COLO829 (cell line): ENCODE measurements around the gene CTSA.
"Not testable (repeated sequence)": the region's sequence is repeated elsewhere in the genome, so short reads cannot be mapped to it uniquely, and the experiment has no call there.

Experiments used
- DNase-seq: peaks from one replicate; pipeline ENCODE4 v3.0.0; 2012; ENCODE audit warnings: low spot score

The CTSA gene

GRCh38 chr20:45896641-45897161 is 5.6 kb downstream of the CTSA start:
- DNase-seq, result no peak

GRCh38 chr20:45897289-45897688 is 6.2 kb downstream of the CTSA start:
- no peak for DNase-seq

DNA sequence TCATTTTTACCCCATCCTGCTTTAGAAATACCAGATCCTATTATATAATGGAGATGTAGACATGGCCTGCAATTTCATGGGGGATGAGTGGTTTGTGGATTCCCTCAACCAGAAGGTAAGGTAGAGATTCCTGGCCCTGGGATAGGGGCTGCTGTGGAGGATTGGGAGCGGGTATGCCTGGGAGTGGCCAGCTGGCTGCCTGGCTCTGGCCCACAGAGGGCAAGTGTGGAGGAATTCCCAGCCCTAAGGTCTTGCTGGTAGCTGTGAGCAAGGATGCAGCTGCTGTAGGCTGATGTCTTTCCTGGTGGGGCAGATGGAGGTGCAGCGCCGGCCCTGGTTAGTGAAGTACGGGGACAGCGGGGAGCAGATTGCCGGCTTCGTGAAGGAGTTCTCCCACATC is 6.6 kb downstream of the CTSA start:
- no peak for DNase-seq

DNA sequence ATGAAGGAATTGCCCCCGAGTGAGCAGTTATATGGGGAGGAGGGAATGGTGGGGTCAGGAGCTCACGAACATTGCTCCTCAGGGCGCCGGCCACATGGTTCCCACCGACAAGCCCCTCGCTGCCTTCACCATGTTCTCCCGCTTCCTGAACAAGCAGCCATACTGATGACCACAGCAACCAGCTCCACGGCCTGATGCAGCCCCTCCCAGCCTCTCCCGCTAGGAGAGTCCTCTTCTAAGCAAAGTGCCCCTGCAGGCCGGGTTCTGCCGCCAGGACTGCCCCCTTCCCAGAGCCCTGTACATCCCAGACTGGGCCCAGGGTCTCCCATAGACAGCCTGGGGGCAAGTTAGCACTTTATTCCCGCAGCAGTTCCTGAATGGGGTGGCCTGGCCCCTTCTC is 7.2 kb downstream of the CTSA start:
- no peak for DNase-seq

DNA sequence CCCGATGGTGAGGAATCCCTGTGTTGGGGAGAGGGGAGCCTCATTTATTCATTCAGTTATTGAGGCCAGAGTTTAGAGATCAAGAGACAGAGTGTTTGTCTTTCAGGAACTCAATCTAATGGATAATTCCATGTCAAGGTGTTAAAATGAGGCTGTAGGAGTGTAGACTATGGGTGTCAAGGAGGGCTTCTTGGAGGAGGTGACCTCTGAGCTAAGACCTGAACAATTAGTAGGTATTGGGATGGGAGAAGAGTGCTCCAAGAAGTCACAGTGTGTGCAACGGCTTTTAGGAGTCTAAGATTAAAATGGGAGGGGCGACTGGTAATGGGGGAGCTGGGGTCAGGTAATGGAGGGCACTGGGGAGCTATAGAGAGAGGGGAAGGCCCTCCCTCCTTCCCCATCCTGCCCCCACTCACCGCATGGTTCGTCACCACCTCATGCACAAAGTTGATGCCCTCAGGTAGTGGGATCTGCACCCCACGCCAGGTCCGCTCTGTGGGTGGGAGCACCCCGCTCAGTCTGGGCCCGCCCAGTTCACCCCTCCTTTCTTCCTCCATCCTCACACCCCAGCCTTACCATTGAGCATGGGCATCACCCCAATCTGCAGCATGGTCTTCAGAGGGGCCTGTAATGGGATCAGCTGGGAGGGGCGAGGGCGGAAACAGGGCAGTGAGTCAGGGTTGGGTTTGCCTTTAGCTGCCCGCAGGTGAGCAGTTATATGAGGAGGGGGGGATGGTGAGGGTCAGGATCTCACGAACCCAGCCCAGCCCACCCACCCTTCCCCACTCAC is 8.1 kb downstream of the CTSA start:
- no peak for DNase-seq

- DNase-seq, result not testable (repeated sequence)
Observed at GRCh38 chr20:45901332-45901731, 10.2 kb downstream of the CTSA start.

DNA sequence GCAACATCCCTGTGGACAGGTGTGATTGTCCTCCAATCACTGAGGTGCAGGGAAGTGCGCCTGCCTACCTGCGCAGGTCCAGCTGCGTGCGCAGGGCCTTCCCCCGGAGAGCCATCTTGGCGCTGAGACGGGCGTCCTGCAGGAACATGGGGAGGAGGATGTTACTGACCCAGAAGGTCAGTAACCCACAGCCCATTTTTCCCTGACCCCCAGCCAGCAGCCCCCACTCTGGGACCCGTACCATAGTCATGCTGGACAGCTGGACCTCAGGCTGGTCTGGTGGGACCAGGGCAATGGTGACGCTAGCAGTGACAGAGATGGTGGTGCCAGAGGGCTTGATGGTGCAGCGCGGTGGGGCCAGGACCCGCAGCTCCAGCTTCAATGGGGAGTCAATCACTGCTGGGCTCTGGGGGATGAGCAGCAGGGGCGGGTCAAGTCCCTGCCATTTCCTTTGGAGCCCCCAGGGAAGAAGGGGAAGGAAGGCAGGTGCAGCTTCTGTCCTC is 11.1 kb downstream of the CTSA start:
- DNase-seq, result no peak

GRCh38 chr20:45904583-45905504 is 13.7 kb downstream of the CTSA start:
- DNase-seq, result no peak

GRCh38 chr20:45905505-45906079 is 14.5 kb downstream of the CTSA start:
- DNase-seq, result no peak

DNA sequence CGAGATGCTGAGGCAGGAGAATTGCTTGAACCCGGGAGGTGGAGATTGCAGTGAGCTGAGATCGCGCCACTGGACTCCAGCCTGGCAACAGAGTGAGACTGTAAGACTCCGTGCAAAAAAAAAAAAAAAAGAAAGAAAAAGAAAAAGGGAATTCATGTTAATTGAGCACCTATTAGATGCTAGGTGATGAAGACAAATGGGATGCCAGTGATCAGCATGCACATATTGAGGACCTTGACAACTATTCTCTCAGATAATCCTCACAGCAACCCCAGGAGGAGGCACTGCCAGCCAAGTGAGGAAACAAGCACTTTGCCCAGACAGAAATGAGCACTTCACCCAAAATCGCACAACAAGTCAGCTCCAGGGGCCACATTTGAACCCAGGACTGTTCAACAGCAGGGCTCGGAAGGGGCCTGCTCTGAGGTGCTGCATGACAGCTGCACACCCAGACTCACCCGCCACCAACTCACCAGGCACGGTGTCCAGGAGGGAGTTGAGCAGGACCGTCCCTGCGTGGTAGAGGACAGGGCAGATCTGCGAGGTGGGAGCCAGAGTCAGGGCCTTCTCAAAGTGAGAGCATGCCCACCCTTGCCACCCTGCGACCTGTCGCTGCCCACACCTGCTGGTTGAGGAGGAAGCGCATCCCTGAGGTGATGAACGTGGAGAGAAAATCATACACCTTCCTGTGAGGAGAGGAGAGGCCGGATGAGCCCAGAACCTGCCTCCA is 16.2 kb downstream of the CTSA start:
- no peak for DNase-seq

DNA sequence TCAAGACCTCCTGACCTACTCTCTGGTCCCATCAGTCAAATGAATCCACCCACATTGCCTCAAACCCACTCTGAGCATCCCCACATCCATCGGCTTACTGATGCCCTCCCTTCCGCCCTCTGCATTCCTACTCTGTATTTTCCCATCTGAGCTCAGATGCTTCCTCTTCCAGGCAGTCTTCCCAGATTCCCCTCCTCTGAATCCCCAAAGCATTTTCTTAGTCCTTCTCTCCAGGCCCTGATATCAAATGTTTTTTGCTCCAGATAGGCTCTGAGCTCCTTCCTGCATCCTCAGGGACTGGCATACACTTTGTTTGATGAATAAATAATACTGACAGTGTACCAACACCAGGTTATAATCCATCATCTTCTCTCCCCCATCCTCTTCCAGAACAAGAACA is 16.9 kb downstream of the CTSA start:
- no peak for DNase-seq

DNA sequence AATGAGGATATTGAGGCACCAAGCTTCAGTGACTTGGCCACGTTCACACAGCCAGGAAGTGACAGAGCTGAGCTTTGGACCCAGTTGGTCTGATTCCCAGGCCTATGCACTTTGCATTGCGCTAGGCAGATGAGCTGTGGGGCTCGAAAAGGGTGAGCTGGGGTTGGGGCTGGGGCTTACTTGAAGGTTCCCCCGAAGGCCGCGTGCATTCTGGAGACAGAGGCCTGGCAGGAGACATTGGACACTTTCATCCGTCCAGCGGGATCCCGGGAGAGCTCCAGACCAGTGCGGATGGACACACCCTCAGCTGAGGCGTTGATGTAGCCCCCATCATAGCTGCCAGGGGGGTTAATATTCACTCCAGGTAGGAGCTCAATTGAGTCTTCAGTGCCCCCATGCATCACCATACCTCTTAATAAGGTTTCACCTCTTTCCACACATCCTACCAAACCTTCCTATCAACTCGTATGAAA is 18.2 kb downstream of the CTSA start:
- DNase-seq, result no peak

- no peak for DNase-seq
Observed at GRCh38 chr20:45909817-45910669, 18.9 kb downstream of the CTSA start.

DNA sequence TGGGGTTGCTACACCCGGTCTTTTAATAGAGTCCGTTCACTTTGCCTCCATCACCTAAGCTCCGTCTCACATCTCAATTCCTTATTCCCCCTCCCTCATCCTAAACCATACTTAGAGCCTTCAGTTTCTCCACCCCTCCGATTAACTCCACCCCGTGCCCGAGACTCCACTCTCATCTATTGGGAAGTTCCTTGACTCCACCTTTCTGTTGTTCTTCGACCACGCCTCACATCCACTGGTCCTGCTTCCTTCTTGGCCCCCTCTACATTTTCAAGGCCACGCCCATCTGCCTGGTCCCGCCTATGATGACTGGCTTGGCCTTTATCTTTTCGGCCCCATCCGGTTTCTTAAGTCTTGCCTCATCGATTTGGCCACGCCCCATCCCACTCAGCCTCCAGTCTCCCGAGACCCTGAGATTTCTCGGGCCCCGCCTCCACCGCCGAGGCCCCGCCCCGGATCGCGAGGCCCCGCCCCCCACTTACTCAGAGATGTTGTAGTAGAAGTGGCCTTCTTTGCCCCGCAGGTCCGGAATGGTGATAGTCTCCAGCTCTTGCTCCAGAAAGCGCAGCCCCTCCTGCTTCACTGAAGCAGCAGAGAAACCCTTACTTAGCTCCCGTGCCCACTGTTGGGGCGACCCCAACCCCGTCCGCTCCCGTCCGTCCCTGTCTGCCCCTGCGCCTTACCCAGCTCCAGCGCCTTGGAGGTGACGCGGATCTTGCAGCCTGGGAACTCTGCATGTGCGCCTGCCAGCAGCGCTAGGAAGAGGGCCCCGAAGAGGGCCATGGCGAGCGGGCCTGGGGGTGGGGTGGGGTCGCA is 19.7 kb downstream of the CTSA start:
- DNase-seq, result peak; percentile 100

- peak; percentile 28 for DNase-seq
Observed at GRCh38 chr20:45911486-45912343, 20.6 kb downstream of the CTSA start, which contains the start of gene PLTP. Gene PLTP, minus strand, starts transcription at chr20:45912155. Its CDS starts 703 bp downstream, at chr20:45911452.

- no peak for DNase-seq
Observed at GRCh38 chr20:45912344-45912682, 21.2 kb downstream of the CTSA start.

GRCh38 chr20:45913116-45913515 is 22.0 kb downstream of the CTSA start:
- no peak for DNase-seq

- DNase-seq, result no peak
Observed at GRCh38 chr20:45917790-45918141, 26.6 kb downstream of the CTSA start.
